GM23248 (cell line): ENCODE results near the gene VANGL2. TPM values are rescaled to one million over a fixed set of nuclear protein-coding genes. Genes with fewer than 3 reads are reported as not detected.

Experiments
- DNase-seq: peaks from one replicate; pipeline ENCODE4 v3.0.0-alpha.2; 2015
- H2AFZ ChIP-seq: fragments of 200-600 bp; sonication (generic); 2 replicates; pipeline ENCODE4 v1.6.1; 2016; ENCODE audit warnings: antibody characterized with exemption
- H3F3A ChIP-seq: fragments of 200-600 bp; sonication (generic); 2 replicates; pipeline ENCODE4 v1.6.1; 2016; ENCODE audit warnings: mild to moderate bottlenecking, antibody characterized with exemption, mixed run types; ENCODE audit not compliant: insufficient read depth
- H3K27ac ChIP-seq: fragments of 200-600 bp; sonication (generic); 2 replicates; pipeline ENCODE4 v1.5.1; 2016; ENCODE audit warnings: mild to moderate bottlenecking
- H3K27me3 ChIP-seq: fragments of 200-600 bp; sonication (generic); replicated peaks from 2 replicates; pipeline ENCODE4 v1.6.1; 2016; ENCODE audit warnings: mild to moderate bottlenecking; ENCODE audit not compliant: insufficient read depth
- H3K36me3 ChIP-seq: fragments of 200-600 bp; sonication (generic); 2 replicates; pipeline ENCODE4 v1.6.1; 2016; ENCODE audit warnings: low read depth, mild to moderate bottlenecking
- H3K4me1 ChIP-seq: fragments of 200-600 bp; sonication (generic); 2 replicates; pipeline ENCODE4 v1.6.1; 2016; ENCODE audit warnings: mild to moderate bottlenecking; ENCODE audit not compliant: insufficient read depth
- H3K4me2 ChIP-seq: fragments of 200-600 bp; sonication (generic); one replicate; pipeline ENCODE4 v1.6.1; 2016; ENCODE audit warnings: mild to moderate bottlenecking; ENCODE audit not compliant: unreplicated experiment
- H3K4me3 ChIP-seq: fragments of 200-600 bp; sonication (generic); 2 replicates; pipeline ENCODE4 v1.5.1; 2016; ENCODE audit warnings: mild to moderate bottlenecking
- H3K79me2 ChIP-seq: fragments of 200-600 bp; sonication (generic); 2 replicates; pipeline ENCODE4 v1.6.1; 2016; ENCODE audit warnings: mild to moderate bottlenecking; ENCODE audit not compliant: insufficient read depth
- H3K9ac ChIP-seq: fragments of 200-600 bp; sonication (generic); 2 replicates; pipeline ENCODE4 v1.6.1; 2016; ENCODE audit warnings: mild to moderate bottlenecking
- H3K9me2 ChIP-seq: fragments of 200-600 bp; sonication (generic); 2 replicates; pipeline ENCODE4 v1.6.1; 2016; ENCODE audit warnings: mixed run types, mild to moderate bottlenecking, moderate library complexity; ENCODE audit not compliant: insufficient read depth
- H3K9me3 ChIP-seq: fragments of 200-600 bp; sonication (generic); one replicate; pipeline ENCODE4 v1.6.1; 2017; ENCODE audit warnings: low read depth
- H4K20me1 ChIP-seq: fragments of 200-600 bp; sonication (generic); 2 replicates; pipeline ENCODE4 v1.6.0; 2016; ENCODE audit not compliant: insufficient read depth
- EZH2 ChIP-seq: fragments of 200-600 bp; sonication (generic); IDR thresholded peaks from 2 replicates; pipeline ENCODE4 v1.6.1; 2018; ENCODE audit warnings: antibody characterized with exemption, mild to moderate bottlenecking; ENCODE audit not compliant: insufficient read depth, poor library complexity, severe bottlenecking
- EZH2phosphoT487 ChIP-seq: fragments of 200-600 bp; sonication (generic); IDR thresholded peaks from 2 replicates; pipeline ENCODE4 v1.6.1; 2018; ENCODE audit warnings: antibody characterized with exemption, moderate library complexity, mild to moderate bottlenecking, low read depth; ENCODE audit not compliant: insufficient read depth
- WGBS, 2 experiments: methylation state at CpG; one replicate each; pipeline ENCODE4 v1.1.6; 2015 to 2017; ENCODE audit warnings: low lambda C conversion rate in 2 of 2, low coverage in 1 of 2; ENCODE audit errors: missing lambda C conversion rate in 2 of 2; 5-methylcytosine and 5-hydroxymethylcytosine counted together
- in situ Hi-C: fragments of 300-500 bp; cut with MboI; formaldehyde crosslinking; loops from 2 replicates; pipeline ENCODE4 v1.15.0; 2020
- polyA plus RNA-seq: library from polyadenylated mRNA; unstranded; fragments of >200 nt; fragmentation: Nextera tagmentation; extraction: Ambion mirVana; gene quantifications from 2 replicates; pipeline ENCODE4 v1.2.1, GENCODE V29; 2016
- total RNA-seq: library from RNA; depleted of rRNA; stranded (reverse); fragments of >200 nt; shearing (Covaris generic); gene quantifications from 2 replicates; pipeline ENCODE4 v1.2.3, GENCODE V29; 2014

Gene VANGL2
- total and polyA plus RNA-seq, 2 experiments from 2014 or later = not detected

DNA sequence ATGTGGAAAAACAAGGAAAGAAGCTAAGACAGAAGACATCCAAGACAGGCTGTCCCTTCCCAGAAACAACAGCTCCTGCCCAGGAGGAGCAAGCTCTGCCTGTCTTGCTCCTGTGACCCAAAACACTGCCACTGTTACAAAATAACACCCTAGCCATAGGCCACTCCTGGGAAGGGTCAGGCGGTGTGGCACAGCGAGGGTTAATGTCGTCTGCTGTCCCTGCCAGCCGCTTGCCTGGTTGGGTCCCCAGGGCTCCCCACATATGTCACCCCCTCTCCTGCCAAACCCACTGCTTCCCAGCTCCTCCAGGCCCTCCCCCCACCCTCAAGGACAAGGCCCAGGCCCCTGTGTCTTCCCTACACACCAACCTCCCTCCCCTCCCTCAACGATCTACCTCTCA, 37.4 kb upstream of the VANGL2 start:
- in situ Hi-C loops = no loop called here
- WGBS, 2 experiments = 40 to 49% methylated on average over 5 of the region's 5 CpGs
- no peak overlapping the region for H3K27ac ChIP-seq

DNA sequence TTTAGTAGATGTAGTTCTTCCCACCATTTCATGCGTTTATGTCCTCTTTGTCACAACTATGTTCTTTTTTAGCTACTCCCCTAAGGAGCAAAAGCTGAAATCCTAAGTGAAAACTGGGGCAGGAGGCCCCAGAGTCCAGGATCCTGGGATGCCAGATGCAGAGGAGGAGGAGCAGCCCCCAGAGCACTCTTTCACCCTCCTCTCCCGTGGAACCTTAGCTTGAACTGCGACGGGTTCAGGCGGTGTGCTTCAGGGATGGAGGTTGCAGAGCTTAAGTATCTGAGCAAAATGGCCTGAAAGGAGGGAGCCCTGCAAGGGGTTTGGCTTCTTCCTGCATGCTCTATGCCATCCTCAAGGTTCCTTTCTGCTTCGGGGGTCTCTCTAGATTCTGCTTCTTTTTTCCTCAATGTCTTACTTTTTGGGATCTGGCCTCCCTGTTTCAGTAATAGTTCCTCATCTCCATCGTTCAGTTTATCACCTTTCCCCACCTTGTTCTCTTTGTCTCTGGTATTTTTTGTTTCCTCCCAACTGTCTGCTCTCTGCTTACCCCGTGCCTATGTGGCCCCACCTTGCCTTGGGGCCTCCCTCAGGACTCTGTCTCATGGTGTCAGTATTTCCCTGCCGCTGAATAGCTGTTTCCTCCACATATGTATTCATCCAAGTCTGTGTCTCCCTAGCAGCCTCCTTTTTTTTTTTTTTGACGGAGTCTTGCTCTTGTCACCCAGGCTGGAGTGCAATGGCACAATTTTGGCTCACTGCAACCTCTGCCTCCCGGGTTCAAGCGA, 36.2 kb upstream of the VANGL2 start:
- no peaks in the 10 kb centered on the region for H3K79me2 ChIP-seq
- in situ Hi-C loops = no loop called here

More for the DNA sequence above, 37.4 kb upstream of the VANGL2 start:
- H3F3A ChIP-seq = peaks cover 4% of the 10 kb centered on the region; the same call in 1 of the 2 replicates
- no peaks in the 10 kb centered on the region for H3K9me2 ChIP-seq
- H3K9ac ChIP-seq = no peak overlapping the region
- no peaks in the 10 kb centered on the region for H3K79me2 ChIP-seq
- no peaks in the 10 kb centered on the region for H3K9me3 ChIP-seq
- no peak overlapping the region for H3K4me2 ChIP-seq
- no peaks in the 10 kb centered on the region for H3K27me3 ChIP-seq
- H4K20me1 ChIP-seq = no peaks in the 10 kb centered on the region
- H3K4me3 ChIP-seq = no peak overlapping the region
- H3K36me3 ChIP-seq = no peaks in the 10 kb centered on the region; the same call in 1 of the 2 replicates
- H3K4me1 ChIP-seq = no peaks in the 10 kb centered on the region
- DNase-seq = no peak
- H2AFZ ChIP-seq = no peak overlapping the region
- TF ChIP-seq EZH2phosphoT487 (no peak), EZH2 (no peak)

DNA sequence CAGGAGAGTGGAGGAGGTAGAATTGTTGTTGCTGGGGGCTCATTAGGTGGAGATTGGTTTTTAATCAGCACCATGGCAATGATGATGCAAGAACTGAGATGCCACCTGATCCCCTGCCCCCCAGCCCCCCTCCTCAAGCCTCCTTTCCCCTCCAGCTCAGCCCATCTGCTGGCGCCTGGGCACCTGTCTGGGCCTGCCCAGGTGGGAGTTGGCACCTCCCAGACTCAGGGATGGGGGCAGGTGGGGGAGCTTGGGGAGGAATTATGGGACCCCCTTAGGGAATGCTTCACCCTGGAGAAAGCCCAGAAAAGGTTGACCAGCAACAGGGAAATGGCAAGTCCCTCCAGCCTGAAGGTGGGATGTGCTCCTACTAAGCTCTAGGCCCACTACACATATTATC, 35.0 kb upstream of the VANGL2 start:
- H3K4me3 ChIP-seq = no peak overlapping the region
- no peak overlapping the region for H3K4me2 ChIP-seq
- no peaks in the 10 kb centered on the region for H3K4me1 ChIP-seq
- H3K9me2 ChIP-seq = no peaks in the 10 kb centered on the region
- no peaks in the 10 kb centered on the region for H3K27me3 ChIP-seq
- no peak for DNase-seq
- 86 to 100% methylated on average over 1 of the region's 1 CpG for WGBS, 2 experiments
- no peak overlapping the region for H2AFZ ChIP-seq
- H3K27ac ChIP-seq = no peak overlapping the region
- no peaks in the 10 kb centered on the region for H4K20me1 ChIP-seq
- H3K36me3 ChIP-seq = no peaks in the 10 kb centered on the region
- no peaks in the 10 kb centered on the region for H3K79me2 ChIP-seq
- H3K9ac ChIP-seq = no peak overlapping the region
- peaks cover 4% of the 10 kb centered on the region; the same call in 1 of the 2 replicates for H3F3A ChIP-seq
- in situ Hi-C loops = no loop called here
- H3K9me3 ChIP-seq = no peaks in the 10 kb centered on the region
- no peak for TF ChIP-seq EZH2

More for the DNA sequence above, 36.2 kb upstream of the VANGL2 start:
- DNase-seq = peak; percentile 34
- Histone ChIP-seq H3K4me3 (no peak overlapping the region), H3K4me2 (no peak overlapping the region), H3K9me3 (no peaks in the 10 kb centered on the region), H3K4me1 (no peaks in the 10 kb centered on the region), H4K20me1 (no peaks in the 10 kb centered on the region), H3F3A (peaks cover 4% of the 10 kb centered on the region; the same call in 1 of the 2 replicates), H2AFZ (no peak overlapping the region), H3K27ac (no peak overlapping the region), H3K9me2 (no peaks in the 10 kb centered on the region), H3K36me3 (no peaks in the 10 kb centered on the region; the same call in 1 of the 2 replicates), H3K27me3 (no peaks in the 10 kb centered on the region), H3K9ac (no peak overlapping the region)
- TF ChIP-seq EZH2phosphoT487 (no peak), EZH2 (no peak)
- WGBS, 2 experiments = 52 to 55% methylated on average over 11 to 12 of the region's 12 CpGs

DNA sequence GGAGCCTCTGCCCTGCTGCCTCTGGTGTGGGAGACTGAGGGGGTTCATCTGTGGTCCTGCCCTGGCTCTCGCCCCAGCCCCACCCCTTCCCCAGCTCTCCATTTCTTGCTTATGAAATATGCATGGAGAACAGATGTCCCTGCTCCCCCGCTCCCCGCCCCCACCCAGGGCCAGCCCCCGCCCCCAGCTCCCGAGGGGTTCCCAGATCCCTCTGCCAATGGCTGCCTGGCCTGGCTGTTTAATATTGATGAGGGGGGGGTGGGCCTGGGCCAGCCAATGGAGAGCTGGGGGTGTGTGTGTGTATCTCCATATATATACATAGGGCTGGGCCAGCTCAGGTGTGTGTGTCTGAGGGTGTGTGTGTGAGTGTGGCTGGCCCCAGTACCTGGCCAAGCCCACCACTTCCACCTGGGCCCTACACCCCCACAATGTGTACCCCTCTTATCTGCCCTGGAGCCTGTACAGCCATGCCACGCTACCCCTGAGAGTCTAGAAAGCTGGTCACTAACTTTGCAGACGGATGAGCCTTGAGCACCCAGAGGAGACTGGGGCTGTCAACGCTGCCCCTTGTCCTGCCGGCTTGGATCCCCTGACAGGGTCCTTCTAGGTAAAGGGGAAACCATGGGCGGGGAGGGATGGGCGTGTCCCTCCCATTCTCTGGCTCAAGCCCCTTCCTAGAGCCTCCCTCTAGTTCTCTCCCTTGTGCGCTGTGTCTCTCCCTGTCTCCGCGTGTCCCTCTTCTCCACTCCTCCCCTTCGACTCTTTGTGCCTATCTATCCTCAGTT, 33.4 kb upstream of the VANGL2 start, which contains the start of gene NHLH1:
Gene NHLH1 (plus strand): TSS at position 341 of the 785 bp plus-strand sequence. CDS start 3,661 bp downstream, outside the sequence.
- Histone ChIP-seq H3K36me3 (no peaks in the 10 kb centered on the region), H3K9me2 (no peaks in the 10 kb centered on the region), H3F3A (peaks cover 4% of the 10 kb centered on the region; the same call in 1 of the 2 replicates), H3K4me1 (no peaks in the 10 kb centered on the region), H3K27me3 (no peaks in the 10 kb centered on the region), H3K79me2 (no peaks in the 10 kb centered on the region), H3K4me2 (no peak within 1 kb of the TSS), H3K9me3 (no peaks in the 10 kb centered on the region), H3K27ac (no peak within 1 kb of the TSS), H4K20me1 (no peaks in the 10 kb centered on the region), H2AFZ (no peak within 1 kb of the TSS), H3K4me3 (no peak within 1 kb of the TSS), H3K9ac (no peak within 1 kb of the TSS)
- 38 to 54% methylated on average over 10 to 15 of the region's 15 CpGs for WGBS, 2 experiments
- no peak for DNase-seq
- TF ChIP-seq EZH2 (no peak), EZH2phosphoT487 (no peak)
- in situ Hi-C loops = no loop called here
